ENCODE results near the gene TBX4.
A peak's percentile ranks its signal among the peaks of the same experiment; 100 is the strongest.

The TBX4 gene

DNA sequence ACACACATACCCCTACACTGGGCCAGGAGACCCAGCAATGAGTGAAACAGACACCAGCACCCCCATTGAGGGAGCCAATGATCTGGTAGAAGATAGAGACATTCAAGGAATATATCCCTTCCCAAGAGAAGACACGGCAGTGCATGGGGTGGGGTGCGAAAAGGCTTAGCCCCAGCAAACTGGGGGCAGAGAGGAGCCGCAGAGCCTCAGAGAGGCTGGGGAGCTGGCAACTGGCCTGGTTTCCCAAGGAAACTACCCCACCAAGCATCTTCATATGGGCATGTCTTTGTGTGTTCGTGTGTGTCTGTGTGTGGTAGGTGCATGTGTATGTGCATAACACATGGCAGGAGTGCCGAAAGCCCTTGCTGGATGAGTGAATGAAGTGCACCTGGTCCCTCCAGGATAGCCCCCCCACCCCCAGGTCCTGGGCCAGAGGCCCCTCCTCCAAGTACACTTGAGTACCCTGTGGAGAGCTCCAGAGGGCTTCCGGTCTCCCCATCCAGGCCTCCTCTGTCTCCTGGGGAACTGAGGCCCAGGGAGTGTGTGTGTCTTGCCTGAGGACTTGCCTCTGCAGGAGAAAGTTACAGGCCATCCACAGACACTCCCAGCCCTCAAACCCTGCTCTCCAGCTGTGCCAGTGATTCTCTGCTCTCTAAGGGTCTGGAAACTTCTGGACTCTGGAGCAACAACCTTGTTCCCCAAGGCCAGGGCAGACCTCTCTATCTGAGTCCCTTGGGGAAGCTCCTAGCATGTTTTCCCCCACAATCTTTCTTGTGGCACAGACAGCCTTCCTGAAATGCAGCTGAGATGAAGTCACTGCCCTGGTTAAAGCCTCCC is 36.6 kb upstream of the TBX4 start:
- H3K27ac ChIP-seq, result peak overlapping the region; percentile 88
- TF ChIP-seq ZFX (IDR thresholded peaks at IDR 0.05; ENCODE audit: borderline replicate concordance), result no peak
- TF ChIP-seq, protein P1, sequence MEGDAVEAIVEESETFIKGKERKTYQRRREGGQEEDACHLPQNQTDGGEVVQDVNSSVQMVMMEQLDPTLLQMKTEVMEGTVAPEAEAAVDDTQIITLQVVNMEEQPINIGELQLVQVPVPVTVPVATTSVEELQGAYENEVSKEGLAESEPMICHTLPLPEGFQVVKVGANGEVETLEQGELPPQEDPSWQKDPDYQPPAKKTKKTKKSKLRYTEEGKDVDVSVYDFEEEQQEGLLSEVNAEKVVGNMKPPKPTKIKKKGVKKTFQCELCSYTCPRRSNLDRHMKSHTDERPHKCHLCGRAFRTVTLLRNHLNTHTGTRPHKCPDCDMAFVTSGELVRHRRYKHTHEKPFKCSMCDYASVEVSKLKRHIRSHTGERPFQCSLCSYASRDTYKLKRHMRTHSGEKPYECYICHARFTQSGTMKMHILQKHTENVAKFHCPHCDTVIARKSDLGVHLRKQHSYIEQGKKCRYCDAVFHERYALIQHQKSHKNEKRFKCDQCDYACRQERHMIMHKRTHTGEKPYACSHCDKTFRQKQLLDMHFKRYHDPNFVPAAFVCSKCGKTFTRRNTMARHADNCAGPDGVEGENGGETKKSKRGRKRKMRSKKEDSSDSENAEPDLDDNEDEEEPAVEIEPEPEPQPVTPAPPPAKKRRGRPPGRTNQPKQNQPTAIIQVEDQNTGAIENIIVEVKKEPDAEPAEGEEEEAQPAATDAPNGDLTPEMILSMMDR (IDR thresholded peaks at IDR 0.05), result no peak

DNA sequence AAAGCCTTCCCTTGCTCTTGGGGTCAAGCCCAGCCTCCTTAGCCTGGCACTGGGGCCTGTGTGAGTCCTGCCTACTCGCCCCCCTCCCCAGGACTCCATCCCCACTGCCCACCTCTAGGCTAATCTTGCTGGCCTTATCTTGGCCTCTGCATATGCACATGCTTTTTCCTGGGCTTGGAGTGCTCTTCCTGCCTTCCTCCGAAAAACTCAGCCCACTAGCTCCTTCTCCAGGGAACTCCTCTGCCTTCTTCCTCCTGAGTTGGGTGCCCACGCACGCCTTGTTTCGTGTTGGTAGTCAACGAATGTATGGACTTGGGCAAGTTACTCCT is 36.0 kb upstream of the TBX4 start:
- peak overlapping the region; percentile 26; the same call in 1 of the 2 replicates for H3K27ac ChIP-seq
- TF ChIP-seq, protein P1 (IDR thresholded peaks at IDR 0.05), result no peak

DNA sequence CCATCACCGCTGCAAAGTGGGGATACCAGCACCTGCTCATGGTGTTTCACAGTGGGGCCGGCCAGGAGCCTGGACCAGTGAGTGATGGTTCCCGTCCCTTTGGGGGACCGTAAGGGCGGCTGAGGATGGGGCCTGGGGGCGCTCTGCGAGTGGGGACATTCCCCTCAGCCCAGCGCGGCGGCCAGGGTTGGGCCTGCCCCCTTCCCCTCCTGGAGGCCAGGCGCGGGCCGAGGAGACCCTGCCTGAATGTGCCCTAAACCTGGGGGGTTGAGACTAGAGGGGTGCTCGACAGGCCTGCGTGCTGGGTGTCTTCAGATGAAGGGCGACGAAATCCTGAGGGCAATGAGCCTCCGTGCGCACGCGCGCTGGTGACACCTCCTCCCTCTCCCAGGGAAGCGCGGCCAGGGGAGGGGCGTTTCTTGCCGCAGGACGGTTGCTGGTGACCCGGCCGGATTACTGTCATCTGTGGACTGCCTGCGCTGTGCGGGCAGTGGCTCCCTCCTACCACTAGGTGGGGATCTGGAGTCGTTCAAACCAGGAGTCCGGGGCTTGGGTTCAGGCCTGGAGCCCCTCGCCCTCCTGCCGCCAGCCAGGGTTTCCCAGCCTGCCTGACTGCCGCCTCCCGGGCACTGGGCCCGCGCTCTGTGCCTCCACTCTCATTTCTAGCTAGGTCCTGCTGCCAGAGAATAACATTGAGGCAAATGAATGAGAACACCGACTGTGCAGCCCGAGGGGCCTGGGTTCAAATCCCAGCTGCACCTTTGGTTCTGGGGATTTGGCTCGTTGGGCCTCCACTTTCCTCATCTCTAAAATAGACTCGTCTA is 35.5 kb upstream of the TBX4 start:
- no peak for TF ChIP-seq ZFX (IDR thresholded peaks at IDR 0.05; ENCODE audit: borderline replicate concordance)
- TF ChIP-seq, protein P1 (IDR thresholded peaks at IDR 0.05), result peak; percentile 94
- H3K27ac ChIP-seq, result peak overlapping the region; percentile 26; the same call in 1 of the 2 replicates

DNA sequence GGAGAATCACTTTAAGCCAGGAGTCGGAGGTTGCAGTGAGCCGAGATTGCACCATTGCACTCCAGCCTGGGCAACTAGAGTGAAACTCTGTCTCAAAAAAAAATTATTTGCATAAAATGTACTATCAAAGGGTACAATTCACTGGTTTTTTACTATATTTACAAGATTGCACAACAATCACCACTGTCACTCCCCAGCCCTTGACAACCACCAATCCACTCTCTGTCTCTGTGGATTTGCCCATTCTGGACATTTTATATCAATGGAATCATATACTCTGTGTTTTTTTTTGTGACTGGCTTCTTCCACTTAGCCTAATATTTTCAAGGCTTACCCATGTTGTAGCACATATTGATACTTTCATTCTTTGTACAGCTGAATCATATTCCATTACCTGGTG is 33.8 kb upstream of the TBX4 start:
- TF ChIP-seq, protein P1 (IDR thresholded peaks at IDR 0.05), result no peak
- no peak for TF ChIP-seq ZFX (IDR thresholded peaks at IDR 0.05; ENCODE audit: borderline replicate concordance)
- no peak overlapping the region for H3K27ac ChIP-seq

DNA sequence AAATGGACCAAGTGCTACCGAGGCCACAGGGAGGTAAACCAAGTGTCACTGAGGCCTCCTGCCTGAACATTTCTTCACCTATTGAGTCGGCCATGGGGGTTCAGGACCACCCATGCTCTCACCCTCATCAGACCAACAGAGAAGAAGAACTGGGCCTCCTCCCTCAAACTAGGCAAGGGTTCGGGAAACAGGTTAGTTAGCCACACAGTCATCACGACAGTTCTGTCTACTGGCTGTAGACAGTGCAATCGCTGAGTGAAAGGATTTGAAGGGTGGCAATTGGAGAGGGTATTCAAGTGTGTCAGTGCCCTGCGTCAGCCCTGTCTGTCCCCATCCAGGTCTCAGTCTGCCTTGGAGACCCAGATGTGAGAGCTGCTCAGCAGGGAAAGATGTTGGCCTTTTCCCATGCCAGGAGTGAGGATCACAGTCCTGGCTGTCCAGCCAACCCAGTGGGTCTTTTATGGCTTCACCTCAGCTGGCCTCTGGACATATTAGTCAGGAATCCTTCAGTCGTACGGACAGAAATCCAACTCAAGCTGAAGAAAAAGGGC is 32.7 kb upstream of the TBX4 start:
- H3K27ac ChIP-seq, result no peak overlapping the region
- TF ChIP-seq, protein P1 (IDR thresholded peaks at IDR 0.05), result no peak
- no peak for TF ChIP-seq ZFX (IDR thresholded peaks at IDR 0.05; ENCODE audit: borderline replicate concordance)

DNA sequence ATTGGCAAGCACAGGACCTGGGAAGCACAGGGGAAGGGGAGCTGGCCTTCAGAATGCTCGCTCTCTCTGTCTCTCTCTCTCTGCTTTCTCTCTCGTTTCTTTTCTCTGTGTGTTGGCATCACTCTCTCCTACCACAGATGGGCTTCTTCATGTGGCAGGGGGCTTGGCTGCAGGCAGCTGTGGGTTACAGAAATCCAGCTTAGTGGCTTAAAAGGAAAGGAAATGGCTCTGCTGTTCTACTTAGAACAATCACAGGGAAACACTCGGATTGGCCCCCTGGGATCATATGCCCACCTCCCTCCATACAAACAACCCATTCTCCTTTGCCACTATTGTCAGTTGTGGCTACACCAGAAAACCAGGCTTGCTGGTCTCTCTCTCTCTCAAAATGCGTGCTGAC is 32.2 kb upstream of the TBX4 start:
- no peak overlapping the region for H3K27ac ChIP-seq
- TF ChIP-seq ZFX (IDR thresholded peaks at IDR 0.05; ENCODE audit: borderline replicate concordance), result no peak
- TF ChIP-seq, protein P1 (IDR thresholded peaks at IDR 0.05), result no peak

Measured in 22Rv1 (cell line).